Mucosa of rectum (tissue), 2 donors: ENCODE data around the gene ZBTB7B.

Experiments used
- H3K27ac ChIP-seq, 2 donors: one replicate each; pipeline ENCODE4 v1.7.0; 2013; ENCODE audit warnings: inconsistent platforms in 2 of 2, low read depth in 2 of 2, low read length in 2 of 2
- H3K27me3 ChIP-seq, 2 donors: one replicate each; pipeline ENCODE4 v1.7.0; 2013; ENCODE audit warnings: low read length in 2 of 2; ENCODE audit not compliant: control insufficient read depth in 2 of 2, insufficient read depth in 2 of 2
- H3K36me3 ChIP-seq, 2 donors: one replicate each; pipeline ENCODE4 v1.7.0; 2013; ENCODE audit warnings: low read length in 2 of 2; ENCODE audit not compliant: control insufficient read depth in 2 of 2, insufficient read depth in 2 of 2
- H3K4me1 ChIP-seq, 2 donors: one replicate each; pipeline ENCODE4 v1.7.0; 2013; ENCODE audit warnings: low read length in 2 of 2, mild to moderate bottlenecking in 1 of 2; ENCODE audit not compliant: control insufficient read depth in 2 of 2, insufficient read depth in 2 of 2
- H3K4me3 ChIP-seq, 2 donors: one replicate each; pipeline ENCODE4 v1.7.0; 2013; ENCODE audit warnings: low read length in 2 of 2
- H3K9ac ChIP-seq, 2 donors: one replicate each; pipeline ENCODE4 v1.7.0; 2013; ENCODE audit warnings: low read length in 2 of 2, low read depth in 1 of 2, mild to moderate bottlenecking in 1 of 2
- H3K9me3 ChIP-seq, 2 donors: one replicate each; pipeline ENCODE4 v1.7.0; 2013; ENCODE audit warnings: low read length in 2 of 2; ENCODE audit not compliant: control insufficient read depth in 2 of 2
- donor health status: healthy.
- donor health status: Normal muscosa, but diverticular disease.

ZBTB7B gene

DNA sequence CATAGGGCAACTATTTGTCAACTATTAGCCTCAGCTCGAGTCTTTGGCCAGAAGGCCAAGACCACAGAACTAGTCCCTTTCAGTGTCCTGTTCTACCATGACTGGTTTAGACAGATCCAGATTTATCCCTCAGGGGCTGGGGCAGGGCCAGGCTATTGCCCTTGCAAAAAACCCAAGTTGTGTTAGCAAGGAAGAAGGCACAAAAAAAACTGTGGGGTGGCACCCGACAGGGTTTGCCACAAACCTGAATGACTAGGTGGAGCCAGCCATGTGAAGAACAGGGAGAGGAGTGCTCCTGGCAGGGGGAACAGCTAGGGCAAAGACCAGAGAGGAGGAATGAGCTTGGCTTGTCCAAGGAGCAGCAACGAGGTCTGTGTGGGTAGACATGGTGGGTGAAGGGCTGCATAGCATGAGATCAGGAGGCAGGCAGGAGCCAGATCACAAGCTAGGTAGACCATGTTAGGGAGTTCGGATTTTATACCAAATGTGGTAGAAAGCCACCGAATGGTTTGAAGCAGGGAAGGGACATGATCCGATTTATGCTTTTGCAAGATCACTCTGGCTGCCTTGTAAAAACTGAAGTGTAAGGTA is 35.3 kb downstream of the ZBTB7B start:
- H3K4me1 ChIP-seq, result peaks cover 21 to 33% of the 10 kb centered on the region in 2 donors
- no peaks in the 10 kb centered on the region for H3K27me3 ChIP-seq
- peak overlapping the region in 1 of 2 donors; percentile 61 for H3K9ac ChIP-seq
- H3K27ac ChIP-seq, result peak overlapping the region; percentile 85 to 92
- peak overlapping the region in 1 of 2 donors; percentile 37 for H3K4me3 ChIP-seq
- no peaks in the 10 kb centered on the region for H3K9me3 ChIP-seq
- H3K36me3 ChIP-seq, result no peaks in the 10 kb centered on the region

DNA sequence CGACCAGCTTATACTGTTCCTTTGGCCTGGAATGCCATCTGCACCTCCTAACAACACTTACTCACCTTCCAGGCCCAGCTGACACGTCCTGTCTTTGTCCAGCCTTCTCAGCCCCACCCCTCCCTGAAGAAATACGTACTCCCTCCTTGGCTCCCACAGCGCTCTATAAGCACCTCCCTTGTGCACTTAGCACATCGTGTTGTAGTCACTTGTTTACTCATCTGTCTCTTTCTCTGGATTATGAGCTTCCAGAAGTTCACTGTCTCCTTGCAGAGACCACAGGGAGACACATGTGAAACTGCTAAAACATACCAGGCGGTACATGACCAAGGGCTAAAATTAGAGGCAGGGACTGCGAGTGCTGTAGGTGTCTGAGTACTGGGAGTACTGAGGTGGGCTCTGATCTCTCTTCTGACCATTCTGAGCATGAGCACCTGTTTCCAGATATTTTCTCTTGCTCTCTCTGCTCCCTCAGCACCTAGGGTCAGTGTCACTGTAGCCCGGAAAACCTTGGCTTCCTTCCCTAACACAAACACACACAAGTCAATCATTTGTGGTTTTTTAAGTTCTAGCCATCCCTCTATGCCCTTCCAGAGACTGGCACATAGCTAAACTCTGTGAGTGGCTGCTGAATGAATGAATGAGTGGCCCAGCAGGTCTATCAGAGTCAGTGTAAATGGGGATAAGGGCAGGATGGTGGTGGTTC is 36.2 kb downstream of the ZBTB7B start:
- Histone ChIP-seq H3K4me1 (peaks cover 27 to 40% of the 10 kb centered on the region in 2 donors), H3K36me3 (no peaks in the 10 kb centered on the region), H3K27me3 (no peaks in the 10 kb centered on the region), H3K9me3 (no peaks in the 10 kb centered on the region), H3K27ac (peak overlapping the region; percentile 85 to 92), H3K9ac (peak overlapping the region; percentile 64 to 67), H3K4me3 (peak overlapping the region in 1 of 2 donors; percentile 26)

DNA sequence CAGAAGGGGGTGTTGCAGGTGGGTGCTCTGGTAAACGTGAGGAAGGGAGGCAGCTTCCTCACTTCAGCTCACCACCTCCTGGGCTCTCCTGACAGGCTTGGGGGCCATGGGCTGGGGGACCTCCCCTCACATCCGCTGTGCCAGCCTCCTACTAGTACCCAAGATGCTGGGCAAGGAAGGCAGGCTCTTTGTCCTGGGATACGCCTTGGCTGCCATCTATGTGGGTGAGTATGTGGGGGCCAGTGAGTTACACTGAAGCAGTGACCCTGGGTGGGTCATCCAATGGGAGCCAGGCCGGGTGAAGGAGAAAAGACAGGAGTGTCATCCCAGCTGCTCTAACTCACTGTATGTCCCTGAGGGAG is 36.7 kb downstream of the ZBTB7B start:
- H3K27ac ChIP-seq, result peak overlapping the region; percentile 85 to 92
- H3K36me3 ChIP-seq, result no peaks in the 10 kb centered on the region
- peaks cover 33 to 45% of the 10 kb centered on the region in 2 donors for H3K4me1 ChIP-seq
- peak overlapping the region; percentile 64 to 67 for H3K9ac ChIP-seq
- no peaks in the 10 kb centered on the region for H3K9me3 ChIP-seq
- no peaks in the 10 kb centered on the region for H3K27me3 ChIP-seq
- H3K4me3 ChIP-seq, result no peak overlapping the region

GRCh38 chr1:155040358-155041093 is 37.9 kb downstream of the ZBTB7B start:
- no peak overlapping the region for H3K27ac ChIP-seq
- H3K4me3 ChIP-seq, result no peak overlapping the region
- peaks cover 44 to 57% of the 10 kb centered on the region in 2 donors for H3K4me1 ChIP-seq
- no peaks in the 10 kb centered on the region for H3K27me3 ChIP-seq
- no peaks in the 10 kb centered on the region for H3K36me3 ChIP-seq
- no peak overlapping the region for H3K9ac ChIP-seq
- H3K9me3 ChIP-seq, result no peaks in the 10 kb centered on the region

- Histone ChIP-seq H3K27ac (peak overlapping the region; percentile 90 to 97), H3K4me3 (peak overlapping the region in 1 of 2 donors; percentile 36), H3K36me3 (no peaks in the 10 kb centered on the region), H3K9ac (peak overlapping the region; percentile 48 to 74), H3K27me3 (no peaks in the 10 kb centered on the region), H3K4me1 (peaks cover 43 to 49% of the 10 kb centered on the region in 2 donors), H3K9me3 (no peaks in the 10 kb centered on the region)
These were observed 40.2 kb downstream of the ZBTB7B start for GRCh38 chr1:155042789-155043188.

DNA sequence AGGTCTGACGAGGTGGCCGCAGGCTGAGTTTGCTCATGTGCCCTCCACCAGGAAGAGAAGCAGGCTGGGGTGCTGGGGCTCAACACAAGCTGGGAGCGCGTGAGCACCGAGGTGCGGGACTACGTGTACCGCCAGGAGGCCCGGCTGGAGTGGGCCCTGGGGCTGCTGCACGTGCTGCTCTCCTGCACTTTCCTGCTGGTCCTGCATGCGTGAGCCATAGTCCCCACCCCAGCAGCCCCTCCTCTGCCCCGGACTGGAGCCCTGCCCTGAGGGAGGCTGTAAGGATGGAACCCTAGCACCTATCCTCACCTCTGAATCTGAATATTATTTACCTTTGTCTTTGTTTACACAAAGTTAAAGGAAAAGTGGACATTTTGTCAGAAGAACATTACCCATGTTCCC is 40.7 kb downstream of the ZBTB7B start:
- peaks cover 38 to 44% of the 10 kb centered on the region in 2 donors for H3K4me1 ChIP-seq
- H3K36me3 ChIP-seq, result no peaks in the 10 kb centered on the region
- peak overlapping the region; percentile 48 to 74 for H3K9ac ChIP-seq
- H3K27ac ChIP-seq, result peak overlapping the region; percentile 90 to 97
- H3K27me3 ChIP-seq, result no peaks in the 10 kb centered on the region
- peak overlapping the region; percentile 33 to 36 for H3K4me3 ChIP-seq
- no peaks in the 10 kb centered on the region for H3K9me3 ChIP-seq

GRCh38 chr1:155043793-155044192 is 41.2 kb downstream of the ZBTB7B start:
- H3K9ac ChIP-seq, result peak overlapping the region; percentile 52 to 74
- H3K27me3 ChIP-seq, result no peaks in the 10 kb centered on the region
- no peaks in the 10 kb centered on the region for H3K36me3 ChIP-seq
- H3K4me1 ChIP-seq, result peaks cover 36 to 41% of the 10 kb centered on the region in 2 donors
- H3K27ac ChIP-seq, result peak overlapping the region; percentile 90 to 97
- H3K9me3 ChIP-seq, result no peaks in the 10 kb centered on the region
- H3K4me3 ChIP-seq, result peak overlapping the region; percentile 33 to 36

DNA sequence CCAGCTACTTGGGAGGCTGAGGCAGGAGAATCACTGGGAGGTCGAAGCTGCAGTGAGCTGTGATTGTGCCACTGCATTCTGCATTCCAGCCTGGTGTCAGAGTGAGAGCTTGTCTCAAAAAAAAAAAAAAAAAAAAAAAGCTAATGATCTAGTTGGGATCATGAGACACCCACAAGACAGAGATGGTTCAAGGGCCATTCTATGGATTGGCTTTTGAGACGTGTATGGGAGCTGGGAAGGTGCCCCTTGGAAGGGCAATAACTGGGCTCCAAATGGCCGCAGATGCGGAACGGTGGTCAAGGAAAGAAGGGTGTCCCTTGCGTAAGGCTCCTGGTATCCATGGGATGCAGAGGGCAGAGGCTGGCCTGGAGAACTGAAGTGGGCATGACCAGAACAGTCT is 41.8 kb downstream of the ZBTB7B start:
- peak overlapping the region; percentile 52 to 74 for H3K9ac ChIP-seq
- no peak overlapping the region for H3K4me3 ChIP-seq
- H3K36me3 ChIP-seq, result no peaks in the 10 kb centered on the region
- no peaks in the 10 kb centered on the region for H3K27me3 ChIP-seq
- peaks cover 35 to 41% of the 10 kb centered on the region in 2 donors for H3K4me1 ChIP-seq
- peak overlapping the region; percentile 90 to 97 for H3K27ac ChIP-seq
- H3K9me3 ChIP-seq, result no peaks in the 10 kb centered on the region

DNA sequence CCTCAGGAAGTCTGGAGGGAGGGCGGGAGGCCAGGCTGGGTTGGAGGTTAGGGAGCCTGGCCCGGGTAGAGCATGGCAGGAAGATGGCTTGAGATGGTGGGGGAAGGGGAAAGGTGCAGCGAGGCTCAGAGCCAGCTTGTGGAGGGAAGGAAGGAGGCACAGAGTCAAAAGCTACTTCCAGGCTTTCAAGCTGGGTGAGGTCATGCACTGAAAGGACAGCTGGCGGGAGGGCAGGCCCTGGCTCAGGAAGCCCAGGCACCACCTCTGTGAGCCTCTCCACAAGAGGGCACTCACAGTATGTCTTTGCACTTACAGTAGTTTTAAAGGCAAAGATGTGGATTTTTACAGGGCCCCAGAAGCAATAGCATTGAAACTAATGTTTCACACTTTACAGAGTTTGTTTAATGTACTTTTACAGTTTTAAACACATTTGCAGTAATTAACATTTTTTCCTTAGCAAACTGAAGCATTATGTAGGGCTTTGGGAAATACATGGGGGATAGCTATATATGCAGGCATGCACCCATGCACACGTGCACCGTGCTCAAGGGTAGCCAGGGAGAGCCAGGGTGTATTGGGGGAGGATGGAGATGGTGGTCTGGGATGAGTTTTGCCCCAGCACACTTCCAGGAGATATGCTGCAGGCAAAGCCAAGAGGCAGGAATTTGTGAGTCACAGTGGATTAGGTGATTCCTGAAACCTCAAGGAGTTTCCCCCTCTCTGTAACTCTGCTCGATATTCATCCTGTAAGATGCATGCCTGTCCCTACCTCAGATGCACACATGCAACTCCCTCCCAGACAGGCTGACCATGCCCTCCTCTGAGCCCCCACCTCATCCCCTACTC is 42.4 kb downstream of the ZBTB7B start:
- Histone ChIP-seq H3K4me3 (no peak overlapping the region), H3K9ac (peak overlapping the region in 1 of 2 donors; percentile 74), H3K36me3 (no peaks in the 10 kb centered on the region), H3K27me3 (no peaks in the 10 kb centered on the region), H3K27ac (peak overlapping the region; percentile 90 to 97), H3K9me3 (no peaks in the 10 kb centered on the region), H3K4me1 (peaks cover 40 to 46% of the 10 kb centered on the region in 2 donors)
